ENCODE data around the gene MAN1B1.
"Not testable (repeated sequence)": the region's sequence is repeated elsewhere in the genome, so short reads cannot be mapped to it uniquely, and the experiment has no call there.

The MAN1B1 gene

DNA sequence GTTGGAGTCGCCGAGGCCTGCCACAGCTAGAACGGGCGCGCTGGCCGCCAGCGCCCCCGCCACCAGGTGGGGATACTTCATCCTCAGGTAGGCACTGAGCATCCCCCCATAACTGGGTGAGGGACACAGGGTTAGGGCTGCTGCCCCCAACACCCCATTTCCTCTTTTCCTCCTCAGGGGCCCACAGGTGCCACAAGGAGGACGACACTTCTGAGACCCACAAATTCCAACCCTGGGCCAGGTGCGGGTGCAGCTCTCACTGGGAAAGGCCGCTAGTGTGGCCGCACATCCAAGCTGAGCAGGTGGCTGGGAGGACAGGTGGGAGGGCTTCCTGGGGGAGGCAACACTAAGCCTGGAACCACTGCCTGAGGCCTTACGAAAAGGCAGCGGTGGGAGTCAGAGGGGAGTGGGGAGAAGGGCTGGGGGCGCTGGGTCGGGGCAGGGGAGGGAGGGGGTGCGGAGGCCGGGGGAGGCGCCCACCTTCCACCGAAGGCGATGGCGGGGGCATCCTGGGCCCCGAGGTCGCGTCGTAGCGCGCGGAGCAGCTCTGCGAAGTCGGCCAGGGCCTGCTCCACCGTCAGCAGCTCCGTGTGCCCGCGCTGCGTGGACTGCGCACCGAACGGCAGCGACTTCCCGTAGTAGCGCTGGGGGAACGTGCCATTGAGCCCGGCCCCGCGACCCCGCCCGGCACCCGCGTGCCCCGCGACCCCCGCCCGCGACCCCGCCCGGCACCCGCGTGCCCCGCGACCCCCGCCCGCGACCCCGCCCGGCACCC lies 26.8 kb downstream of the MAN1B1 start:
- DNase-seq (ENCODE audit: insufficient read length, low spot score) (no peak), FAIRE-seq (no peak)
- peak; percentile 49 for TF ChIP-seq SPI1 (IDR thresholded peaks at IDR 0.05; ENCODE audit: low read depth, low read length)
- TF ChIP-seq POU2F2 (IDR thresholded peaks at IDR 0.05; ENCODE audit: low read depth, low read length), result no peak

DNA sequence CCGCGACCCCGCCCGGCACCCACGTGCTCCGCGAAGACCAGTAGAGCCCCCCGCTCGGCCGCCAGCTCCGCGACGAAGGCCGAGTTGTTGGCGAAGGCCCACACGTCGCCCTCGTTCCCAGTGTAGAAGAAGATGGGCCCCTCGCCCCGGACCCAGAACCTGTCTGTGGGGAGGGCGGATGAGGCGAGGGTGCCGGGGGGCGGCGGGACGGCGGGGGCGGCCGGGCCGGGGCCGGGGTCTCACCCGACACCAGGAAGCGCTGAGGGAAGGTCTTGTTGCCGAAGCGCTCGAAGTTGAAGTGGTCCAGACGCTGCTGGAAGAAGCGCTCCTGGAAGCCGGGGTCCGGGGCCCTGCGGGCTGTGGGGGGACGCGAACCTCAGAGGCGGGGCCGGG lies 27.4 kb downstream of the MAN1B1 start:
- DNase-seq (ENCODE audit: insufficient read length, low spot score), result no peak
- no peak for TF ChIP-seq TAF1 (IDR thresholded peaks at IDR 0.05; ENCODE audit: low read depth, low read length)
- no peak for TF ChIP-seq POLR2AphosphoS5 (IDR thresholded peaks at IDR 0.05; ENCODE audit: low read depth, low read length)
- TF ChIP-seq POLR2A (IDR thresholded peaks at IDR 0.05; ENCODE audit: low read depth, low read length), result no peak
- no peak for TF ChIP-seq SPI1 (IDR thresholded peaks at IDR 0.05; ENCODE audit: low read depth, low read length)
- TF ChIP-seq POU2F2 (IDR thresholded peaks at IDR 0.05; ENCODE audit: low read depth, low read length), result no peak
- FAIRE-seq, result no peak

DNA sequence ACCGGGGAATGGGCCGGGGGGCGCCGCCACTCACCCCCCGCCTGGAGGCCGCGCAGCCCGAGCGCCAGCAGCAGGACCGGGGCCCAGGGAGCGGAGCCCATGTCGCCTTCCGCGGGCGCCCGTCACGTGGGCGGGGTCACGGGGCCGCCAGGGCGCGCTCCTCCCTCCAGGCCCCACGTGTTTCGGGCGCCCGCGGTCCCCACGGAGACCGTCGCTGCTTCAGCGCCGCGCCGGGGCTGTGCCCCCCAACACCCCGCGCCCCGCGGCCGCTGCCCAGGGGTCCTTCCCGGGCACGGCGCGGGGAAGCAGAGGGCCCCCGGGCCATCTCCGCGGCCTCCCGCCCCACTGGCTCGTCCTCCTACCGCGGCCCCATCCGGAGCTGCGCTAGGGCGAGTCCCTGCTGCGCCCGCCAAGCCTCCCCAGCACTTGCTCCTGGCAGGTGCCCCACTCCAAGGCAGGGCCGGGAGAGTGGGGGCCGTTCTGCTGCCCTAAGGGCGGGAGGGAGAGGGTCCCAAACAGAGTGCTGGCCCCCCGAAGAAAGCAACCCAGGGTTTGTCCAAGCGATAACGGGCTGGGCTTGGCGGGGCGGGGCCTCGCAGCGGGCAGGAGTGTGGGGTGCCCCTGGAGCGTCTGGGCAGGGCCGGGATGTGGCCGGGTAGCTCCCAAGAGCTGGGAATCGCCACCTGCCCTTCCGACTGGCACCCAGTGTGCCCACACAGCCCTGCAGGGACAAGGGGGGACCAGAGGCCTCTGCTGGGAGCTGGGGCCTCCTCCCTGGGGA lies 28.0 kb downstream of the MAN1B1 start, which contains the start of gene DPP7:
Gene DPP7 (minus strand): TSS at position 121 of the 781 bp plus-strand sequence. CDS start 20 bp downstream, at position 101.
- FAIRE-seq (peak; percentile 85), DNase-seq (ENCODE audit: insufficient read length, low spot score) (peak; percentile 97)
- TF ChIP-seq POLR2A (IDR thresholded peaks at IDR 0.05; ENCODE audit: low read depth, low read length), result 0 out of 2 replicates have a peak, but pooled peaks have one; percentile 37
- no peak for TF ChIP-seq POU2F2 (IDR thresholded peaks at IDR 0.05; ENCODE audit: low read depth, low read length)

DNA sequence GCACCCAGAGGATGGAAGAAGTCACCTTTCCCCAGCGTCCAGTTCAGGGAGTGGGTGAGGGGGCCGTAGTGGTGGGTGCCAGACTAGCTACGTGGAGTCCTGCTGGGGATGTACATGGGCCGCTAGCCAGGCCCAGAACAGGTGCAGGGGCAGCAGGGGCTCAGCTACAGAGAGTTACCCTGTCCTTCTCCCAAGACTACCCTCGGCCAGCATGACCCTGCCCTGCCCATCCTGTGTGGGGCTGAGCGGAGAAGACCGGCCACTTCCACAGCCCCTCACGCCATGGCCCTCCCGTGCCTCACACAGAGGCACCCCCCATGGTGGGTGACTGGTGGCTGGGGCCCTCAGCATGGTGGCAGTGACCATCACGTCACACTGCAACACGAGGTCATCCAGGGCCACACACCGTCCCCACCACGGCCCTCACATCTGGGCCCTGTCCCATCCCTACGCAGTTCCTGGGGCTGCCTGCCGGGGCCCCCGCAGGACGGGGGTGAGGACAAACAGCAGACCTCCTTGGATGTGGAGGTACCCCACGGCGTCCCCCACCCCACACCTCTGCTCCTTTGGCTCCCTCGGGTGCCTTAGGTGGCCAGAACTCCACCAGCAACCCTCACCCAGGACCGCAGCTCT lies 28.7 kb downstream of the MAN1B1 start:
- DNase-seq (ENCODE audit: insufficient read length, low spot score), result no peak
- no peak for FAIRE-seq
- no peak for TF ChIP-seq PAX5 (IDR thresholded peaks at IDR 0.05; ENCODE audit: insufficient read depth, low read length, severe bottlenecking)
- no peak for TF ChIP-seq POU2F2 (IDR thresholded peaks at IDR 0.05; ENCODE audit: low read depth, low read length)
- TF ChIP-seq POLR2A (IDR thresholded peaks at IDR 0.05; ENCODE audit: low read depth, low read length), result no peak
- TF ChIP-seq POLR2AphosphoS5 (IDR thresholded peaks at IDR 0.05; ENCODE audit: low read depth, low read length), result no peak
- TF ChIP-seq SPI1 (IDR thresholded peaks at IDR 0.05; ENCODE audit: low read depth, low read length), result no peak
- no peak for TF ChIP-seq TAF1 (IDR thresholded peaks at IDR 0.05; ENCODE audit: low read depth, low read length)

DNA sequence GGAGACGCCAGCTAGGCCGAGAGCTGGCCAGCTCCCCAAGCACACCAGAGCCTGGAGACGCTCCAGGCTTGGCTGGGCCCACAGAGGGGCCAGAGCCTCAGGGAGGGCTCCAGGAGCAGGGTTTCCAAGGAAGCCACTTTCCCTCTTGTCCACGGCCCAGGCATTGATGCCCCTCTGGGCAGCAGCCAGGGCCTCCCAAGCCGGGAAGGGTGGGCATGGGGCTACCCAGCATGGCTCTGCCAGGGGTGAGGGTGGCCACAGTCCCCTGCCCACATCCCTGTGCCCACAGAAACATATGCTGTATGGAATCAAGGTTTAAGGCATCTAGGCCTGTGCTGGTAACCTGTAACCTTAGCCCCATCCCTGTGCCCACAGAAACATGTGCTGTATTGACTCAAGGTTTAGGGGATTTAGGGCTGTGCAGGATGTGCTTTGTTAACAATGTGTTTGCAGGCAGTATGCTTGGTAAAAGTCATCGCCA lies 29.3 kb downstream of the MAN1B1 start:
- FAIRE-seq, result no peak
- no peak for TF ChIP-seq TAF1 (IDR thresholded peaks at IDR 0.05; ENCODE audit: low read depth, low read length)
- no peak for TF ChIP-seq SPI1 (IDR thresholded peaks at IDR 0.05; ENCODE audit: low read depth, low read length)
- TF ChIP-seq PAX5 (IDR thresholded peaks at IDR 0.05; ENCODE audit: insufficient read depth, low read length, severe bottlenecking), result no peak
- no peak for TF ChIP-seq POLR2A (IDR thresholded peaks at IDR 0.05; ENCODE audit: low read depth, low read length)
- no peak for TF ChIP-seq POU2F2 (IDR thresholded peaks at IDR 0.05; ENCODE audit: low read depth, low read length)
- DNase-seq (ENCODE audit: insufficient read length, low spot score), result no peak

DNA sequence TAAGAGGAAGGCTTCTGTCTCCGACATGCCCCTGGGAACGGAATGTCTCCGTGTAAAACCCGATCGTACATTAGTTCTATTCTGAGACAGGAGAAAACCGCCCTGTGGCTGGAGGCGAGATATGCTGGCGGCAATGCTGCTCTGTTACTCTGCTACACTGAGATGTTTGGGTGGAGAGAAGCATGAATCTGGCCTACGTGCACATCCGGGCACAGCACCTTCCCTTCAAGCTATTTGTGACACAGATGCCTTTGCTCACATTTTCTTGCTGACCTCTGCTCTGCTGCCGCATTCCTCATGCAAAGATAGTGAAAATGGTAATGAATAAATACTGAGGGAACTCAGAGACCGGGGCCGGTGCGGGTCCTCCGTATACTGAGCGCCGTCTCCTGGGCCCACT lies 29.9 kb downstream of the MAN1B1 start:
- no peak for FAIRE-seq
- TF ChIP-seq TAF1 (IDR thresholded peaks at IDR 0.05; ENCODE audit: low read depth, low read length) (no peak), POLR2AphosphoS5 (IDR thresholded peaks at IDR 0.05; ENCODE audit: low read depth, low read length) (no peak), POLR2A (IDR thresholded peaks at IDR 0.05; ENCODE audit: low read depth, low read length) (no peak), PAX5 (IDR thresholded peaks at IDR 0.05; ENCODE audit: insufficient read depth, low read length, severe bottlenecking) (no peak), POU2F2 (IDR thresholded peaks at IDR 0.05; ENCODE audit: low read depth, low read length) (no peak), SPI1 (IDR thresholded peaks at IDR 0.05; ENCODE audit: low read depth, low read length) (no peak)

DNA sequence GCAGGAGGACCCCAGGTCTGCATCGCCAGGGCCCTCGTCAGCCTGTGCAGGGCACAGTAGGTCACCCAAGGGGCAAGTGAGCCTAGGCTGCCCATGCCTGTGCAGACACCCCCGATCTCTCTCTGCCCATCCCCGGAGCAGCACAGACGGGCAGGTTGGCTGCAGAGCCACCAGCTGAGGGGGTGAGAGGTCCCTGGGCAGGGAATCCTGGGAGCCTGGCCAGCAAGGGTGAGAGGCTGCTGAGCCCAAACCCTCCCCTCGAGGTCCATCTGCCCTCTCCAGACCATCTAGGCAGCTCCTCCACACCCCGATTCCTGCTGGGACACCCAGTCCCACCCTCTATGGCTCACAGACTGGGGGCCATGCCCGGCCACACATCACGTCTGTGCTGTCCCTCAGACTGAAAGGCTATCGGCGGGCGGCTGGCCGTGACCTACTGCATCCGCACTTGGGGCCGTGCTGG lies 30.5 kb downstream of the MAN1B1 start:
- TF ChIP-seq PAX5 (IDR thresholded peaks at IDR 0.05; ENCODE audit: insufficient read depth, low read length, severe bottlenecking) (no peak), TAF1 (IDR thresholded peaks at IDR 0.05; ENCODE audit: low read depth, low read length) (no peak), SPI1 (IDR thresholded peaks at IDR 0.05; ENCODE audit: low read depth, low read length) (no peak), POLR2A (IDR thresholded peaks at IDR 0.05; ENCODE audit: low read depth, low read length) (no peak), POU2F2 (IDR thresholded peaks at IDR 0.05; ENCODE audit: low read depth, low read length) (no peak), POLR2AphosphoS5 (IDR thresholded peaks at IDR 0.05; ENCODE audit: low read depth, low read length) (no peak)
- no peak for DNase-seq (ENCODE audit: insufficient read length, low spot score)
- FAIRE-seq, result no peak

More for the DNA sequence above, 29.9 kb downstream of the MAN1B1 start:
- DNase-seq (ENCODE audit: insufficient read length, low spot score), result no peak

DNA sequence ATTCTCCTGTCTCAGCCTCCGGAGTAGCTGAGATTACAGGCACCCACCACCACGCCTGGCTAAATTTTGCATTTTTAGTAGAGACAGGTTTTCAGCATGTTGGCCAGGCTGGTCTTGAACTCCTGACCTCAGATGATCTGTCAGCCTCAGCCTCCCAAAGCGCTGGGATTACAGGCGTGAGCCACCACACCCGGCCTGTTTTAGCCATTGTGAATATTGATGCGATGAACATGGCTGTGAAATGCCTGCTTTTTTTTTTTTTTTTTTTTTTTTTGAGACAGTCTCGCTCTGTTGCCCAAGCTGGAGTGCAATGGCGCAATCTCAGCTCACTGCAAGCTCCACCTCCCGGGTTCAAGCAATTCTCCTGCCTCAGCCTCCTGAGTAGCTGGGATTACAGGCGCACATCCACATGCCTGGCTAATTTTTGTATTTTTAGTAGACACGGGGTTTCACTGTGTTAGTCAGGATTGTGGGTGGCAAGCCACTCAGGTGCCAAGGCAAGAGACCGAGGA lies 31.4 kb downstream of the MAN1B1 start:
- FAIRE-seq; DNase-seq (ENCODE audit: insufficient read length, low spot score): not testable (repeated sequence)

DNA sequence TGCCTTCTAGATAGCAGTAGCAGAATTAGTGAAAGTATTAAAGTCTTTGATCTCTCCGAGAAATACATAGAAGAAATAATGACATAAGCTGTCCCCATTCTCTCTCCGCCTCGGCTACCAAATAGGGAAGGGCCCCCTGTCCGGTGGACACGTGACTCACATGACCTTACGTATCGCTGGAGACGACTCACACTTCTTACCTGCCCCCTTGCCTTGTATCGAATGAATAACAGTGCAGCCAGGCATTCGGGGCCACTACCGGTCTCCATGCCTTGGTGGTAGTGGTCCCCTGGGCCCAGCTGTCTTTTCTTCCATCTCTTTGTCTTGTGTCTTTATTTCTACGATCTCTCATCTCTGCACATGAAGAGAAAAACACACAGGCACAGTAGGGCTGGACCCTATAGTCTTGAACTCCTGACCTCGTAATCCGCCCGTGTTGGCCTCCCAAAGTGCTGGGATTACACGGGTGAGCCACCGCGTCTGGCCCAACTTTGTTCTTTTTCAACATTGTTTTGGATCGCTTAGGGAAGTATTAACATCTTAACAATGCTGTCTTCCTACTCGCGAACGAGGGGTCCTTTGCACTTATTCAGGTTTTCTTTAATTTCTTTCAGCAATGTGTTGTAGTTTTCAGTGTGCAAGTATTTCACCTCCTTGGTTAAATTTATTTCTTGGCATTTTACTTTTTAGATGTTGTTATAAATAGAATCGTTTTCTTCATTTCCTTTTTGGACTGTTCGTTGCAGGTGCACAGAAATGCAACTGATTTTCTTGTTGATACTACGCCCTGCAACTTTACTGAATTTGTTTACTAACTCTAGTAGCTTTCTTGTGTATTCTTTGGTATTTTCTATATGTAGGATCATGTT lies 35.4 kb downstream of the MAN1B1 start:
- FAIRE-seq; DNase-seq (ENCODE audit: insufficient read length, low spot score): not testable (repeated sequence)

DNA sequence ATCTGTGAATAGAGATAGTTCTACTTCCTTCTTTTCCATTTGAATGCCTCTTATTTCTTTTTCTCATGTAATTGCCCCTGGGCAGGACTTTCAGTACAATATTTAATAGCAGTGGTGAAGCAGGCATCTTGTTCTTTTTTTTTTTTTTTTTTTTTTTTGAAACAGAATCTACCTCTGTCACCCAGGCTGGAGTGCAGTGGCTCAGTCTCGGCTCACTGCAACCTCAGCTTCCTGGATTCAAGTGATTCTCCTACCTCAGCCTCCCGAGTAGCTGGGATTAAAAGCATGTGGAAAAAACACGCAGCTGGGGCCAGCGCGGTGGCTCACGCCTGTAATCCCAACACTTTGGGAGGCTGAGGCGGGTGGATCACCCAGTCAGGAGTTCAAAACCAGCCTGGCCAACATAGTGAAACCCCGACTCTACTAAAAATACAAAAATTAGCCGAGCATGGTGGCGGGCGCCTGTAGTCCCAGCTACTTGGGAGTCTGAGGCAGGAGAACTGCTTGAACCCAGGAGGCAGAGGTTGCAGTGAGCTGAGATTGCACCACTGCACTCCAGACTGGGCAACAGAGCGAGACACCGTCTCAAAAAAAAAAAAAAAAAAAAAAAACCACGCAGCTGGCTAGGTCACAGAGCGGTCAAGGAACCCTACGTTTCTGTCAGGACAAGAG lies 36.1 kb downstream of the MAN1B1 start:
- FAIRE-seq, result not testable (repeated sequence)
- DNase-seq (ENCODE audit: insufficient read length, low spot score), result peak; percentile 17

All from GM12891 (cell line).